Stimulated activated CD8-positive, alpha-beta memory T cell treated with anti-CD3 and anti-CD28 coated beads, Interleukin-7, amount 100 ng/mL, for 24 hours (primary cell): ENCODE results near the gene DIRAS2.
"Not testable (repeated sequence)": the region's sequence is repeated elsewhere in the genome, so short reads cannot be mapped to it uniquely, and the experiment has no call there.

Experiments used
- DNase-seq: peaks from one replicate; pipeline ENCODE4 v3.0.0-alpha.2; 2020; ENCODE audit warnings: low read depth

Gene DIRAS2, protein sequence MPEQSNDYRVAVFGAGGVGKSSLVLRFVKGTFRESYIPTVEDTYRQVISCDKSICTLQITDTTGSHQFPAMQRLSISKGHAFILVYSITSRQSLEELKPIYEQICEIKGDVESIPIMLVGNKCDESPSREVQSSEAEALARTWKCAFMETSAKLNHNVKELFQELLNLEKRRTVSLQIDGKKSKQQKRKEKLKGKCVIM

DNA sequence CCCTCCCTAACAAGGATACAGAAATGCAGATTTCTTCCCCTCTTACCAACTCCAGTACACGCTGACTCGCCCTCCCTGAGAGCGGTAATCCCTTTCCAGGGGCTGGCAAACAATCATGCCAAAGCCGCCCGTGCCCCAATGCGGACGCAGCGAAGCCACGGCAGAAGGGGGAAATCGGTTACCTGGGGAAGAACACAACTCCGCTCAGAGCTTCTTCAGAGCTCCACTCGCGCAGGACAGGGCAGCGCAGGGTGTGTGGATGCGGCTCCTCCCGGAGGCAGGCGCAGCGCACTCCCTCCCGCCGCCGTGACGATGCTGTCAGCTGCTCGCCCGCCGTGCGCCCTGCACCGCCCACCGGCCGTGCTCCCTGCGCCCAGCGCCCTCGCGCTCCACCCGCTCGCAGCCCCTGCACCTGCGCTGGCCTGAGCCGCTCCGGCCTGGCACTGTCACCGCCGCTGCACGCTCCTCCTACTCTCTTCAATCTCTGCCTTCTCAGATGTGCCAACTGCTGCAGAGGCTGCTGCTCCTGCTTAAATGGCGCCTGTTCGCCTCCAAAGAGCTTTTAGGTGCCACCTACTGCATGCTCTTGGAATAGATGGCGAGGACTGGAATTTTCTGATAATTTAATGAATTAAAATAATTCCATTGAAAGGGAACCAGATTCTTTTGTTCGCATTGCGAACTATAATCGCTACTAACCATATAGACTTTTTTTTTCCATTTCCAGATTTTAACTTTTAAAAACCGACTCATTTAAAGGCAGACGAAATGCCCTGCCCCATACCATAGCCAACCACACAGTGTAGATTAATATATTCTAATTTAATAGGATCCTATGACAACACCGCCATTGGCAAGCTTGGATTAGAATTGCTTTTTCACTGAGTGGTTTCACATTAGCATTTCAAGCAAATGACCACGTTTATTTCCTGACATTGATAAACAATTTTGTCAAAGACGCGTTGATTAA, at the start of gene DIRAS2:
Gene DIRAS2, minus strand, starts transcription at position 255 of the 970 bp plus-strand sequence. CDS start 28,997 bp downstream, outside the sequence.
- DNase-seq, result no peak

DNA sequence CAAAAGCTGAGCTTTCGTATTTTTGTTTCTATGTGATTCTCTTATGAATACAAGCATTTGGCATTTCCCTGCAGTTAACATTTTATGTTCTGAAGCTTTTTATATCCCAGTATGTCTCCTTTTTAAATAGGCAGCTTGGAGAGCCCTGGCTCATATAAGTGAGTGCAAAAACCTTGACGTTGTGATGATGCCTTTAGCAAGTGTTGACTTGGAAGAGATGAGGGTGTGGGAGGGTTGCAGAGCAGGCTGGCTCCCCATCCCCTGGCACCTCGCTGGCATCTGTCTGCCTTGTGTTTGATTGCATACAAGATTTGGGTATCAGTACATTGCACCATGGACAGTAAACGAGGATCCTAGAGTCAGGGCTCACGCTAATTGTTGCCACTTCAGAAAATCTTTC, 42.1 kb upstream of the DIRAS2 start:
- no peak for DNase-seq

DNA sequence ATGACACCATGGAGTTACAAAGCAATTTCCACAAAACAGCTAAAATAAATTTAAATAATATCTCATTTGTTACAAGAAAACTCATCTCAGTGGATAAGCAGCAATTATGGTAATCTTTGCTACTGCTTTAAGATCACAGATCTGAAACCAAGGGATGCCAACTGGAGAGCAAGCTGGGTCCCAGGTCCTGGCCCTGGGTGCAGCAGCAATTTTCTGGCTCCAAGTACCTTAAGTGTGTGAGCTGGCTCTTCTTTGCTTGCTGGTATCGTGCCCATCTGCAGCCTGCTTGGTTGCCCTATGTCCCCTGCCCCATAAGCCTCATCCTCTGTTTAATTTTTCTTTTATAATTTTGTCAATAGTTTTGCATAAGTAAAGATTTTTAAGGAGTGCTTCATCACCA, 41.5 kb upstream of the DIRAS2 start:
- DNase-seq, result no peak

DNA sequence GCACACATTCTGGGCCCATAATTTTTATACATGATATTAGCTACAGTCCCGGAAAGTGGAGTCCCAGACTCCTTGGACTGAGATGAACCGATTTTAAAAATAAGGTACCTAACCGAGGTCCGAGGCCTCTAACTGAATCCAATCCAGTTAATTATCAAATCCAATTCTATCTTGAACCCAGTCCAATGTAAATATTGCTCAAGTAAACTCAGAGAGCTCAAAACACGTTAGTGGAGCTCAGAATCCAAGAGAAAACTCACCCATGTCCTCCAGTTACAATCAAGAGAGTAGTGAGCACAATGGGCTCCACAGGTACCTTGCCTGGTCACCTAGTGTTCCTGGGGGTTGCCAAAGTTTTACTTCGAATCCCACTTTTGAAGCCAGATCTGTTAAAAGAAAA, 37.9 kb upstream of the DIRAS2 start:
- DNase-seq, result no peak

DNA sequence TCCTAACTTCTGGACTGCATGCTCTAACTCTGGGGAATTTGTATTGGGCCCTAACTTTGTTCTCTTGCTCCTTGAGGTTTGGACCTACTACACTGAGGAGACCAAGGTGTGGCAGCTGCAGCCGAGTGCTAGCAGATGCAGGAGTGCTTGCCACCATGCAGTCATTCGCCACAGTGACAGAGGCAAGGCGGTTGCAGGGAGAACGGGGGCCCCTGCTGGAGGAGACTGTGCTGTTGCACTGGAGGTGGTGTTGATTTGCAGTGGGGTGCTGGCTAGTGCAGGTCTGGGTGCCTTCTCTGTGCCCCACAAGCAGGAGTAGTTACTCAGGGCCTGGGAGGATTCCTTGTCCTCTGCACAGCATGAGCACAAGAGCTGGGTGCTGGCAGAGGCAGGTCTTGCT, 22.4 kb upstream of the DIRAS2 start:
- DNase-seq, result no peak

DNA sequence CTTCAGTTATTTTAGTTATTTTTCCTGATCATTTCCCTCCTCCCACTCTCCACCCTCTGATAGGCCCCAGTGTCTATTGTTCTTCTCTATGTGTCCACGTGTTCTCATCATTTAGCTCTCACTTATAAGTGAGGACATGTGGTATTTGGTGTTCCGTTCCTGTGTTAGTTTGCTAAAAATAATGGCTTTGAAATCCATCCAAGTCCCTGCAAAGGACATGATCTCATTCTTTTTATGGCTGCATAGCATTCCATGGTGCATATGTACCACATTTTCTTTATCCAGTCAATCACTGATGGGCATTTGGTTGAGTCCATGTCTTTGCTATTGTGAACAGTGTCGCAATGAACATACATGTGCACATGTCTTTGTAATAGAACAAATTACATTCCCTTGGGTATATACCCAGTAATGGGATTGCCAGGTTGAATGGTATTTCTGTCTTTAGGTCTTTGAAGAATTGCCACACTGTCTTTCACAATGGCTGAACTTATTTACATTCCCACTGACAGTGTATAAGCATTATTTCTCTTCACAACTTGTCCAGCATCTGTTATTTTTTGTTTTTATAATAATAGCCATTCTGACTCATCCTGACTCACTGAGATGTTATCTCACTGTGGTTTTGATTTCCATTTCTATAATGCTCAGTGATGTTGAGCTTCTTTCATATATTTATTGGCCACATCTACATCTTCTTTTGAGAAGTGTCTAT, 17.2 kb upstream of the DIRAS2 start:
- DNase-seq, result no peak

DNA sequence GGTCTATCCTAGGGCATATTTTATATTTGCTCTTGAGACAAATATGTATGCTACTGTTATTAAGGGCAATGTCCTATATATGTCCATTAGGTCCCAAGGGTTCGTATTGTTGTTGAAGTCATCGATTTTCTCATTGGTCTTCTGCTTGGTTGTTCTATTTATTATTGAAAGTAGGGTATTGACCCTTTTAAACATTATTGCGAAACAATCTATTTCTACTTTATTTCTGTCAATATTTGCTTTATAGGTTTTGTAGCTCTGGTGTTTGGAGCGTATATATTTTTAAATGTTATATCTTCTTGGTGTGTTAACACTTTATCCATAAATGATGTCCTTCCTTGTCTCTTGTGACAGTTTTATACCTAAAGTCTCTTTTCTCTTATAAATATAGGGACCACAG, 16.2 kb upstream of the DIRAS2 start:
- DNase-seq, result no peak

DNA sequence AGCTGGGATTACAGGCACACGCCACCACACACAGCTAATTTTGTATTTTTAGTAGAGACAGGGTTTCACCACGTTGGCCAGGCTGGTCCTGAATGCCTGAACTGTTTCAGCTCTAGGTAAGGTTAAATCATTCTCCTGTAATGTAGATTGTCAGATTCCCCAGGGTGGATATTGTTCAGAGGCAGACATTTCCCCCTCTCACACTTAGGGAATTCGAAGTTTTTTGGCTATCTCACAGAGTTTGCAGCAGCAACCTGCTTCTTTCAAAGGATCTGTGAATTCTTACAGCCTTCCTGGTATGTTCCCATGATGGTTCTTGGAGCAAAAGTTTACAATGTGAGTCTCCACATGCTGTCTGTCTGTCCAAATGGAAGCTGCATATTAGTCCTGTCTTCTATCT, 15.6 kb upstream of the DIRAS2 start:
- no peak for DNase-seq

DNA sequence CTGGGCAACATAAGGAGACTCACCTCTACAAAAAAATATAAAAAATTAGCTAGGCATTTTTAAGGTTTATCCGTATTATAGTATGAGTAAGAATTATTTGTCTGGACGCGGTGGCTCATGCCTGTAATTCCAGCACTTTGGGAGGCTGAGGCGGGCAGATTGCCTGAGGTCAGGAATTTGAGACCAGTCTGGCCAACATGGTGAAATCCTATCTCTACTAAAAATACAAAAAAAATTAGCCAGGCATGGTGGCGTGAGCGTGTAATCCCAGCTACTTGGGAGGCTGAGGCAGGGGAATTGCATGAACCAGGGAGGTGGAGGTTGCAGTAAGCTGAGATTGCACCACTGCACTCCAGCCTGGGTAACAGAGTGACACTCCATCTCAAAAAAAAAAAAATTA, 14.3 kb upstream of the DIRAS2 start:
- DNase-seq, result not testable (repeated sequence)

DNA sequence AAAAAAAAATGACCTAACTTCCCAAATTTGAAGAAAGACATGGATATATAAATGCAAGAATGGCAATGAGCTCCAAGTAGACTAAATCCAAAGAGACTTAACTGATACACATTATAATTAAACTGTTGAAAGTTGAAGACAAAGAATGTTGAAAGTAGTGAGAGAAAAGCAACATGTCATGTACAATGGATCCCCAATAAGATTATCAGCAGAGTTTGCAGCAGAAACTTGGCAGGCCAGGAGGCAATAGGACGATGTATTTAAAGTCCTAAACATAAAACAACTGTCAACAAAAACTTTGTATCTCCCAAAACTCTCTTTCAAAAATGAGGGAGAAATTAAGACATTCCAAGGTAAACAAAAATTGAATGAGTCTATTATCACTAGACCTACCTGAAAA, 8.6 kb upstream of the DIRAS2 start:
- no peak for DNase-seq

DNA sequence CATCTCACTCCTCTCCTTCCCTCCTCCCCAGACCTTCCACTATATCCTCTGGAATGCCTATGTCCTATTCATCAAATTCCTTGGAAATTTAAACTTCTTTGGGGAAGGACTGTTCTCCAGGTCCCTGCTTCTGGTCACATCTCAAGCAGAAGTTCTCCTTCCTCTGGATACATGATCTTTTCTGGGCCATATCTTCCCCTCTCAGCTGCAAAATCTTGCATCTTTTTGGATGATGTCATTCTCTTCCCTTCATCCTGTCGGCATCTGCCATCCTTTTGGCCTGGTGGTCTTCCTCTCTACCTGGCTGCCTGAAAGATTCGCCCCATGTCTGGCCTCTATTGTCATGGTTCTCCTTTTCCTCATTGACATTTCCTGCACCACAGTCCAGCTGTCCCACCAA, 5.2 kb upstream of the DIRAS2 start:
- no peak for DNase-seq

DNA sequence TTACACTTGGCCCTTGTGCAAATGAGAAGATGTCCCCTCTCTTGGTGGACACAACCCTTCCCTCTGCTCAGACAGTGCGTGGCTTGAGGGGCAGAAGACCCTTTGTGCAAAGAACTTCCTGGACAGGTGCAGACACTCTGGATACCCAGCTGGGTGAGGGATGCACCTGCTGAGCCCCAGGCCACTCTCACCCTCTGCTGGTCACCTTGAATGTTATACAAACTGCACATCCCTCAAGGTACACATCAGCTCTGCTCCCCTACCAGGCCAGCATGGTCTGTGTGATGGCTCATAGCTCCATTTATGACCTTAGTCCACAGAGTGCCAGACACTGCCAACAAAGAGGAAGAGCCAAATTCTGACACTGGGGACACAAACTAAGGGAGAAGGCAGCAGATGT, 3.1 kb upstream of the DIRAS2 start:
- no peak for DNase-seq

DNA sequence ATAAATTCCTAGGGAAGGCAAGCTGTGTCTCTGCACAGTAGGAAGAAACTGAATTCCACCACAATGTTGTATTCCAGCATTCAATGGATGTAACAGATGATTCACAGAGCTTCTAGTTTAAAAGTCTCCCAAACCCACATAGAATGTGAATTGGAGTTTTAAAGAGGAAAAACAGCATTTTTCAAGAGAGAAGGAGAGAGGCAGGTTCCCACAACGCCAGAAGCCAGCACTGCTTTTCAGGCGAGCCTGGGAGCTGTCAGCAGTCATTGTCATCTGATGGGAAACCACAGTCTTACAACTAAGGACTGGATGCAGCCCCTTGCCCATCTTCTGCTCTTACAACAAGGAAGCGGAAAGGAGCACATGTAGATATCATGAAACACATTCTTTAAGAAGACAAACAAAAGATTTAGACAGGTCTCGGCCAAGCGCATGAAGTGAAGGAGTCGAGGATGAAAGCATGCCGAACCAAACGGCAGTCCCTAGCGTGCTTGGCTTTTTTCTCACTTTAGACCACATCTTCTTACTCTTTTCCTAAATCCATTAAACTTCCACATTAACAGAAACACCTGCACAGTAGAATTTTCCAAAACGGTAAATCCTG, 638 bp downstream of the DIRAS2 start:
- DNase-seq, result no peak

DNA sequence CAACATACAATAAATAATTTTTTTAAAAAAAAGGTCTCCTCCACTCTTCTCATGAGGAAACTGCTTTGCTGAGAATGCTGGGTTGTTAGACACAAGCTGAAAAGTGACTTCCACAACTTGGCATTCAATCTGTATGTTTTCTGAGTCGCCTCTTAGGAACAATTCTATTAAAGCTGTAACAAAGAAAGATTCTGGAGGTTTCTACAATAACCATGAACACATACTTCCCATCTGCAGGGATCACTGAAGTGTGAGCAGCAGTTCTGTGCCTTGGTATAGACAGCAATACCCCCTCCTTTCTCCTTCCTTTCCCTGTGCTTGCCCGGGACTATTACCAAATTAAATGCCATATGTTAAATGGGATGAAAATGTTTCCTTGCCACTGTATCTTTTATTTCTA, 1.5 kb downstream of the DIRAS2 start:
- DNase-seq, result no peak

DNA sequence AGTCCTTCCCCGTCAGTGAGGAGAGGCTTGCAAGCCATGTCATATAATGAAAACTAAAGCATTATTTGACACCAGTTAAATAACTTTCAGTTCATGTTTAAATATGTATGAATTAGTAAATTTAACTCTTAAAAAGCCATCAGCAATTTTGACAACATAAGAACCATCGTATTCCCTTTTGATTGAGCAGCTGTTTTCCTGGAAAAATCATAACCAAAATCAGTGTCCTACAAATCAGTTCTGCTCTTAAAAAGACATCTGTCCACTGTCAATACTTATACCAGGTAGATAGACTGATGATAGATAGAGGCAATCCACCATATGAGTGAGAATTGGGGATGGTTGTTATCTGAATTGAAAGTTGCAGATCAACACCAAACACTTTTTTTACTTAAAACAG, 2.3 kb downstream of the DIRAS2 start:
- DNase-seq, result no peak

DNA sequence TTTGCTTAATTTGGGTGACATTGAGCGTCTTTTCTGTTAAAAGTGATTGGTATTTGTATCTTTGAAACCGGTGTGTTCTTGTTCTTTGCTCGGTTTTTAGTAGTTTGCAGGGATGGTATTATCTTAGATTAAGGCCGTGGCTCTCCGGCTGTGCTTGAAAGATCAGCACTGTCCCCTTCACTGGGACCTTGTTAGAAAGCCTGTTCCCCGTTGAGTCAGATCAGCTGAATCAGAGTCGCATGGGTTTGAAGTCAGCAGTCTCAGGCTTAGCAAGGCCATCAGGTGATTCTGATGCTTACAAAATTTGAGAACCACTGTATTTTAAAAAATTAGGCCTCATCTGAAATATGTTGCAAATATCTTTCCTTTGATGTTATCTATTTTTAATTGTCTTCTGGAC, 5.0 kb downstream of the DIRAS2 start:
- no peak for DNase-seq

DNA sequence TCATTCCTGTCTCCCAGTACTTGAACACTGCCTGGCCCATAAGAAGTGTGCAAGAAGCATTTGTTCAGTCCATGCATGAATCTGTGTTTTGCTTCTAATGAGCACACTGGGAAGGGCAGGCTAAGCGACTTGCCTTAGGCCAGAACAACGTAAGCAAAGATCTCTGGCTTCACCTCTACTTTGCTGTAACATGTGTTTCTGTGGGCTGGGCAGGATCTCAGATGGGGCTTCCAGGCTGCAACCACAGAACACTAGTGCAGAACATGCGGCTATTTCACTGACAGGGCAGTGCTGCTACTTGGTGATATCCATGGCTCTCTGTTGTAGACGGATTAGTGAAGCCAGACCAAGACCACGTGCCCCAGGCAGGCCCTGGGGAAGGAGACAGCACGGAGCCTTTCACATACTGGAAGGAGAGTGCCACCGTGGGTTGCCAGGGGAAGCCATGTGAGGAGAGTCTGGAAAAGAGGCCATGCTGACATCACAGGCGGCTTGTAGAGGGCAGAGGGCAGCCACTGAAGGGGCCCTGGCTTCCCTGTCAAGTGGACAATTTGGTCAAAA, 9.9 kb downstream of the DIRAS2 start:
- no peak for DNase-seq

DNA sequence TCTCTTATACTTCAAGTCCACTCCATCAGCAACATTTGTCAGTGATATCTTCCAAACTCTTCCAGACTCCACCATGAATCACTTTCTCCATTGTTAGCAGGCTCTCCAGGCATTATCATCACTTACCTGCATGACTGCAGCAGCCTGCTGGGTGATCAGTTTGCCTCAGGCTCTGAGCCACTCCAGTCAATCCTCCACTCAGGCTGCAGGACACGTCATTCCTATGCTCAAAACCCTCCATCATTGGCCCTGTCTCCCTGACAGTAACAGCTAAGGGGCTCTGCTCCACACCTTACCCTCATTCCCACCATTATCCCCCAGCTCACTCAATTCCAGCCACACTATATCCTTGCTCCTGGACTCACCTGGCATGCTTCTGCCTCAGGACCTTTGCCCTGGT, 10.7 kb downstream of the DIRAS2 start:
- DNase-seq, result no peak

DNA sequence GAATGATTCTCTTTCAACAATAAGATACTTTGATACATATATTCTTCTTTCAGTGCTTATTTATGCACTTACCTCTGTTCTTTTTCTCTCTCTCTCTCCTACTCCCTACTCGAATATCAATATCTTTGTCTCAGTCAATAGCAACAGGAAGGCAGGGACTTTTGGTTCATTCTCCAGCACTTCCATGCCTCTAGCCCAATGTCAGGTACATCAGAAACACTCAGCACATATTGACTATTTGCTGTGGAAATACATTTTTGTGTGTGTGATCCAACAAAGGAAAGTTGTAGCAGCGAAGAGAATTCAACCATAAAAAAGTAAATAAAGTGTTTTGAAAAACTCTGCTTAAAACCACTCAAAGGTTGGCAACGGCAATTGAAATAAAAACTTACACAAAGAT, 12.6 kb downstream of the DIRAS2 start:
- DNase-seq, result no peak

DNA sequence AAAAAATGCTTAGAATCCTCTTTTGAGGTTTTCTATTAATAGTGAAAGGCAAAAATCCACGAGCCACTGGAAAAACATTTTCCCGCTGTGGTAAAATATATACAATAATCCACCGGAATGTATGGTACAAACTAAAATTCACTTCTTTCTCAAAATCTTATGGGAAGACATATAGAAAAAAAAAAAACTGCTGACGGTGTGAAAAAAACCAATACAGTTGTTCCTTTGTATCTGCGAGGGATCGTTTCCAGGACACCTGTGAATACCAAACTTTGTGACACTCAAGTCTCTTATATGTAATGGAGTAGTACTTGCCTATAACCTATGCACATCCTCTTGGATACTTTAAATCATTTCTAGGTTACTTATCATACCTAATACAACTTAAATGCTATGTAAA, 13.3 kb downstream of the DIRAS2 start:
- no peak for DNase-seq

DNA sequence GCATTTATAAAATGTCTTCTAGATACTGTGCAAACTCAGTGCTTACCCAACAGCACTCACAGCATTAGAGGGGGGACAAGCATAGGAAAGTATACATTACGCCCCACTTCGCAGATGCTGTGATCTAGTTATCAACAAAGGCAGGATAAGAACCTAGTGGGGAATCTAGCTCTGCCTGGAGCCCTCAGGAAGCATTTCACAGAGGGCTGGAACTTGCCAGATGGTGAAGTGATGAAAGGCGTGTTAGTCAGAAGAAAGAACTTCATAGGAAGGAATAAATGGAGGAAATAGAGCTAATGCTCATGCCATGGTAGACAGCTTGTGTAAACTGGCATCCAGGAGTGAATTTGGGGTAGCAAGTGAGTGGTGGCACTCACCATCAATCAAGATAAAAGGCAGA, 25.8 kb downstream of the DIRAS2 start:
- no peak for DNase-seq

DNA sequence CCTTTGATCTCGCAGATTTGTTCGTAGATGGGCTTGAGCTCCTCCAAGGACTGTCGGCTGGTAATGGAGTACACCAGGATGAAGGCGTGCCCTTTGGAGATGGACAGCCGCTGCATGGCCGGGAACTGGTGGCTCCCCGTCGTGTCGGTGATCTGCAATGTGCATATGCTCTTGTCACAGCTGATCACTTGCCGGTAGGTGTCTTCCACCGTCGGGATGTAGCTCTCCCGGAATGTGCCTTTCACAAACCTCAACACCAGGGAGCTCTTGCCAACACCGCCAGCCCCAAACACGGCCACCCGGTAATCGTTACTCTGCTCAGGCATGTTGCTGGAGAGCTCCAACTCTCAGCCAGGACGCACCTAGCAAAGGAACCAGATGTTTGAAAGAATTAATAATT, 29.1 kb downstream of the DIRAS2 start:
- DNase-seq, result no peak
